Stimulated activated CD4-positive, alpha-beta T cell treated with anti-CD3 and anti-CD28 coated beads, Interleukin-2, amount 100 ng/mL, for 4 hours (primary cell): Measurements from ENCODE around the gene ACER3.
A peak's percentile ranks its signal among the peaks of the same experiment; 100 is the strongest.
"Not testable (repeated sequence)": the region's sequence is repeated elsewhere in the genome, so short reads cannot be mapped to it uniquely, and the experiment has no call there.

ENCODE experiments used
- DNase-seq: peaks from one replicate; pipeline ENCODE4 v3.0.0-alpha.2; 2020; ENCODE audit warnings: low read depth

Gene ACER3

GRCh38 chr11:76860539-76861475 lies at the start of gene ACER3:
Gene ACER3, plus strand, starts transcription at chr11:76860918. Its CDS starts 59 bp downstream, at chr11:76860977.
- DNase-seq, result peak; percentile 69

- DNase-seq, result no peak
These were observed 49.5 kb upstream of the ACER3 start for GRCh38 chr11:76811259-76811658.

- DNase-seq, result no peak
These were observed 46.3 kb upstream of the ACER3 start for GRCh38 chr11:76814414-76814813.

GRCh38 chr11:76815678-76816077 lies 45.0 kb upstream of the ACER3 start:
- DNase-seq, result not testable (repeated sequence)

GRCh38 chr11:76820184-76820566 lies 40.5 kb upstream of the ACER3 start:
- no peak for DNase-seq

GRCh38 chr11:76821396-76821795 lies 39.3 kb upstream of the ACER3 start:
- not testable (repeated sequence) for DNase-seq

- no peak for DNase-seq
These were observed 38.3 kb upstream of the ACER3 start for GRCh38 chr11:76822406-76822805.

- no peak for DNase-seq
These were observed 37.2 kb upstream of the ACER3 start for GRCh38 chr11:76823481-76824028.

GRCh38 chr11:76824083-76824939 lies 36.4 kb upstream of the ACER3 start:
- DNase-seq, result no peak

GRCh38 chr11:76824980-76825725 lies 35.6 kb upstream of the ACER3 start:
- no peak for DNase-seq

GRCh38 chr11:76825726-76826396 lies 34.9 kb upstream of the ACER3 start:
- DNase-seq, result no peak

- DNase-seq, result not testable (repeated sequence)
These were observed 34.2 kb upstream of the ACER3 start for GRCh38 chr11:76826508-76826907.

GRCh38 chr11:76827005-76827404 lies 33.7 kb upstream of the ACER3 start:
- not testable (repeated sequence) for DNase-seq

- no peak for DNase-seq
These were observed 29.9 kb upstream of the ACER3 start for GRCh38 chr11:76830639-76831327.

- no peak for DNase-seq
These were observed 28.9 kb upstream of the ACER3 start for GRCh38 chr11:76831686-76832310.

- DNase-seq, result no peak
These were observed 28.4 kb upstream of the ACER3 start for GRCh38 chr11:76832361-76832760.

- no peak for DNase-seq
These were observed 26.6 kb upstream of the ACER3 start for GRCh38 chr11:76834151-76834550.

GRCh38 chr11:76835036-76835435 lies 25.7 kb upstream of the ACER3 start:
- no peak for DNase-seq

- no peak for DNase-seq
These were observed 24.6 kb upstream of the ACER3 start for GRCh38 chr11:76835928-76836612.
